HG03280 (cell line): ENCODE results near the gene COMMD3.
A peak's percentile ranks its signal among the peaks of the same experiment; 100 is the strongest.

Experiments used
- ATAC-seq: cut with Tn5 transposase; IDR thresholded peaks from one replicate; pipeline ENCODE4 v1.9.1; 2021; ENCODE audit warnings: mild to moderate bottlenecking, moderate library complexity; ENCODE audit not compliant: unreplicated experiment

The COMMD3 gene

DNA sequence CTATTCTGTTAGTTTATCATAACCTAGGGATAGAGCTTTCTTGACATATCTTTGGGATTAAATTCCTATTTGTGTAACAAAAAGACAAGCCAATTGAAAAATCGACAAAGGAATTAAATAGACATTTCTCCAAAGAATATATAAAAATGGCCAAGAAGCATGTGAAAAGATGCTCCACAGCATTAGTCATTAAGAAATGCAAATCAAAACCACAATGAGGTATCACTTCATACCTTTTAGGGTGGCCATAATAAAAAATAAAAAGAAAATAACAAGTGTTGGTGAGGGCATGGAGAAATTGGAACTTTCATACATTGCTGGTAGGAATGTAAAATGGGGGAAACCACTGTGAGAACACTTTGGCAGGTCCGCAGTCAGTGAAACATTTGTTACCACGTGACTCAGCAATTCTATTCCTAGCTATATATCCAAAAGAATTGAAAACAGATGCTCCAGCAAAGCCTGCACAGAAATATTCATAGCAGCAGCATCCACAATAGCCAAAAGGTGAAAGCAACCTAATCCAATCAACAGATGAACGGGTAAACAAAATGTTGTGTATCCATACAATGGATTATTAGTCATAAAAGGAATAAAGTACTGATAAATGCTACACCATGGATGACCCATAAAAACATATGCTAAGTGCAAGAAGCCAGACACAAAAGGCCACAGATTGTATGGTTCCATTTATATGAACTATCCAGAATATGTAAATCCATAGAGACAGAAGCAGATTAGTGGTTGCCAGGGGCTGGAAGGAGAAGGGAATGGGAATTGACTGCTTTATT is 49.7 kb downstream of the COMMD3 start:
- ATAC-seq, result no peak

DNA sequence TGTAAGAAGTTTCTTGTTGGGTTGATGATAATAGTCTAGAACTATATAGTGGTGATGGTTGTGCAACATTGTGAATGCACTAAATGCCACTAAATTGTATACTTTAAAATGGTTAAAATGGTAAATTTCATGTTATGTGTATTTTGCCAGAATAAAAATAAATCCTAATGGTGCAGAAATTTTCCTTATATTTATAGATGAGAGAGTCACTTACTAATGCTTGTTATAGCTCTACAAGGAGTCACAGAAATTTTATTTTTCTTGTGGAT is 50.2 kb downstream of the COMMD3 start:
- no peak for ATAC-seq

DNA sequence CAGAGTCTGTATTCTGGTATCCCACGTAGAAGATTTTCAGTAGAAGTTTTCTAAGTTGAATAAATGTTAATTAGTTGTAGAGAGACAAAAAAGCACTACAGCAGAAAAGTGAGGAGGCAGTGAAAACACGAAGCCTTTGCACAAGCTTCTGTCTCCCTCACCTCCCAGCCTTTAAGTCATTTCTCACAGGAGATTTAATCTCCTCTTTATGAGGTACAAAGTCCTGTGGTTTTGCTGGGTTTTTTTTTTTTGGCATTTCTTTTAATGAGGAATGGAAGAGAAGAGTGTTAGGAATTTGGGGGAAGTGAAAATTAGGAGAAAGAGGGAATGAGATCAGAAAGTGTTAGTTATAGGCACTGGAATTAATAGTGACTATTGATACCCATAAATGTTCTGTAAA is 50.6 kb downstream of the COMMD3 start:
- no peak for ATAC-seq

DNA sequence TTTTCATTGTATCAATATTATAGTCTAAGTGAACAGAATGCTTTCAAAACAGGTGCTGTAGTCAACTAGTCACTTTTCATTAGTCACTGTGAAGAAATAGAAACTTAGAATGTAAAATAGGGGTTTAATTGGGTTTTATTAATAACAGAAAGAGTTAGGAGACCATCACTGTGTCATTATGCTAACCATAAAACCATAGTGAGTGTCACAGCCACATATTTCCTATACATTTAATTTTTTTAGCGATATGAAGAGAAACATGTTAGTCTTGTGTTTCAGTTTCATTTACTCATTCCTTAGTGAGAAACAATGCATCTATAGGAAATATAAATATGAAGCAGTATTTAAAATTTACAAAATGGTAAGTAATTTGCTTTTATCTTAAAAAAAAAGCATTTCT is 51.3 kb downstream of the COMMD3 start:
- no peak for ATAC-seq

DNA sequence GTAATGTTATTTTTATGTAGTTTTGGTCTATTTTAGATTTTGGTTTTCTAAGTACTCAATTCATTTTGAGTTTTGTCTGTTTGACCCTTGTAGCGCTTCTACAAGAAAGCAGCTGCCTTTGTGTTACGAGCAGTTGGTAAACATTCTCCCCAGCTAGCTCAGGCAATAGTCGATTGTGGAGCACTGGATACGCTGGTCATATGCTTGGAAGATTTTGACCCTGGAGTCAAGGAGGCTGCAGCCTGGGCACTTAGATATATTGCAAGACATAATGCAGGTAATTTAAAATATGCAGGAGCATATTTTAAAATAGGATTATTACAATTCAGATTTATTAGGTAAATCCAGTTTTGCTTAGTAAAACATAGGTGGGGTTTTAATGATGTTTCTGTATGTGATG is 52.2 kb downstream of the COMMD3 start:
- no peak for ATAC-seq

DNA sequence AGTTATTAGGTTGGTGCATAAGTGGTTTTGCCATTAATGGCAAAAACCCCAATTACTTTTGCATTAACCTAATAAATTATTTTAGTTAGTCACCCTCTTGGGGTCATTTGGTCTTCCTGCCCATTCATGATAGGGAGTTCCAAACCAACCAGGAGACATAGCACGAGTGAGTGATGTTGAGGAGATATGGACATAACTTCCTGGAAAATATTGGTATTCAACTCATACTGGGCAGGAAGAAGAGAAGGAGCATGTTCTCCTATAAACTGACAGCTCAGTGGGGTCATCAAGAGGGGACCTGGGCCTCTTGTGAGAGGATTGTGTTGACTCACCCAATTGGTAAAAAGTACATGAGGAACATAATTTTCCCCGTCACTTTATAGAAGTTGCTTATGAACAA is 52.8 kb downstream of the COMMD3 start:
- no peak for ATAC-seq

DNA sequence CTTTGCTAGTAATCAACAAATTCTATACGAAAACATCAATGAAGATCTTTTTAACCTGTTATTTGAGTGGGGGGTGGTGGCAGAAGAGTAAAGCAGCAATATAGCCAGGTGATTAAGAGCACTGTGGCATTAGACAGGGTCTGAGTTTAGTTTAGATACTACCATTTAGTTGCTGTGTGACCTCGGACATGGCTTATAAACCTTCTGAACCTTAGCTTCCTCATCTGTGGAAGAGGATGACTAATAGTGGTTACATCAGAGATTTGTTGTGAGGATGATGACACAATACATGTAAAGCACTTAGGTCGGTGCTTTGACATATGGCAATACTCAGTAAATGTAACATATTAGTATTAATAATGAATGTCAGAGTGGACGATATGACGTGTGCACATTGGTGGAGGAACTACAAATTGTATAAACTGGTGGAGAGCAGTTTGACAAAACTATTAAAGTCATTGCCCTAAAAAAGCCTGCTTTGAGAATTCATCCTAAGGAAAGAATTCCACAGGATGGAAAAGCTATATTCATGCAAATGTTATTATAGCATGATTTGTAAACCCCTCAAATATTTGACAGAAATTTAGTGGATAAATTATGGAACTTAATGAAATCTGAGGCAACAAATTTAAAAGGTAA is 53.4 kb downstream of the COMMD3 start:
- peak; percentile 59 for ATAC-seq
